WTC11 (cell line): ENCODE measurements around the gene DNAH8.

Experiments
- FOXJ3 ChIP-seq: sonication (generic); formaldehyde crosslinking; IDR thresholded peaks from 2 replicates; pipeline ENCODE4 v1.9.0; 2021; ENCODE audit warnings: missing genetic modification reagents, mild to moderate bottlenecking, borderline replicate concordance
- RELA ChIP-seq: sonication (generic); formaldehyde crosslinking; IDR thresholded peaks from 2 replicates; pipeline ENCODE4 v1.8.1; 2022; ENCODE audit warnings: missing genetic modification reagents, mild to moderate bottlenecking, borderline replicate concordance
- TF ChIP-seq, protein P1 (sequence below): fragments of 200-600 bp; IDR thresholded peaks from 2 replicates; pipeline ENCODE4 v1.8.0; 2022; ENCODE audit warnings: antibody characterized with exemption
- TF ChIP-seq, protein P2 (sequence below): sonication (generic); formaldehyde crosslinking; IDR thresholded peaks from 2 replicates; pipeline ENCODE4 v1.8.0; 2022; ENCODE audit warnings: mild to moderate bottlenecking, missing genetic modification reagents
- TF ChIP-seq, protein P3 (sequence below): sonication (generic); formaldehyde crosslinking; IDR thresholded peaks from 2 replicates; pipeline ENCODE4 v1.8.1; 2022; ENCODE audit warnings: mild to moderate bottlenecking, missing genetic modification reagents, moderate library complexity, borderline replicate concordance
- TF ChIP-seq, protein P4 (sequence below): sonication (generic); formaldehyde crosslinking; conservative IDR thresholded peaks from 2 replicates; pipeline ENCODE4 v1.8.1; 2022; ENCODE audit warnings: mild to moderate bottlenecking, missing genetic modification reagents
- TF ChIP-seq, protein P5 (sequence below): sonication (generic); formaldehyde crosslinking; IDR thresholded peaks from 2 replicates; pipeline ENCODE4 v1.8.0; 2022; ENCODE audit warnings: mild to moderate bottlenecking, missing genetic modification reagents

DNA sequence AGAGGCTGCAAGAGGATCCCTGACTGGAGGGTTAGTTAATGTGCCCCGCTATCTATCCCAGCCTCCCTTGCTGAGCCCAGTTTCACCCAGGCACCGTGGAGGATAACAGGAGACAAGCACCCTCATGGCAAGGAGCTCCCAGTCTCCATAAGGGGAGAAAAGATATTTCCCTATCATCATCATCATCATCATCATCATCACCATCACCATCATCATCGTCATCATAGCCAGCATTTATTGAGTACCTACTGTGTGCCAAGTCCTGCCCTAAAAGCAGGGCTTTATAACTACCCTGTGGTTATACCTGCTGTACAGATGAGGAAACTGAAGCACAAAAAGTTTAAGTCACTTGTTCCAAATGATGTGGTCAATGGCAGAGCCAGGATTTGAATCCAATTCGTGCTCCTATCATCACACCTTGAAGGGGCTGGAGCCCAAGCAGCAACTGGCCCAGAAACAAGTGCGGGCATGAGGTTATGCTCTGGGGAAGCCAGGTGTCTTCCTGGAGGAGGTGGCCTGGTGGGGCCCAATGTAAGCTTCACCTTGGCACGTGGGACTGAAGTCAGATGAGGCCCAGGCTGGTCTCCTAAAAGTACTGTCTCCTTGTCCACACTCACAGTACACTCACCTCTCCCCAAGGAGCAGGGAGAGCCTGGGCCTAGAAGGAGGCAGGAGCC, 343.5 kb downstream of the DNAH8 start:
- TF ChIP-seq, protein P1, sequence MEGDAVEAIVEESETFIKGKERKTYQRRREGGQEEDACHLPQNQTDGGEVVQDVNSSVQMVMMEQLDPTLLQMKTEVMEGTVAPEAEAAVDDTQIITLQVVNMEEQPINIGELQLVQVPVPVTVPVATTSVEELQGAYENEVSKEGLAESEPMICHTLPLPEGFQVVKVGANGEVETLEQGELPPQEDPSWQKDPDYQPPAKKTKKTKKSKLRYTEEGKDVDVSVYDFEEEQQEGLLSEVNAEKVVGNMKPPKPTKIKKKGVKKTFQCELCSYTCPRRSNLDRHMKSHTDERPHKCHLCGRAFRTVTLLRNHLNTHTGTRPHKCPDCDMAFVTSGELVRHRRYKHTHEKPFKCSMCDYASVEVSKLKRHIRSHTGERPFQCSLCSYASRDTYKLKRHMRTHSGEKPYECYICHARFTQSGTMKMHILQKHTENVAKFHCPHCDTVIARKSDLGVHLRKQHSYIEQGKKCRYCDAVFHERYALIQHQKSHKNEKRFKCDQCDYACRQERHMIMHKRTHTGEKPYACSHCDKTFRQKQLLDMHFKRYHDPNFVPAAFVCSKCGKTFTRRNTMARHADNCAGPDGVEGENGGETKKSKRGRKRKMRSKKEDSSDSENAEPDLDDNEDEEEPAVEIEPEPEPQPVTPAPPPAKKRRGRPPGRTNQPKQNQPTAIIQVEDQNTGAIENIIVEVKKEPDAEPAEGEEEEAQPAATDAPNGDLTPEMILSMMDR = no peak
- TF ChIP-seq, protein P2, sequence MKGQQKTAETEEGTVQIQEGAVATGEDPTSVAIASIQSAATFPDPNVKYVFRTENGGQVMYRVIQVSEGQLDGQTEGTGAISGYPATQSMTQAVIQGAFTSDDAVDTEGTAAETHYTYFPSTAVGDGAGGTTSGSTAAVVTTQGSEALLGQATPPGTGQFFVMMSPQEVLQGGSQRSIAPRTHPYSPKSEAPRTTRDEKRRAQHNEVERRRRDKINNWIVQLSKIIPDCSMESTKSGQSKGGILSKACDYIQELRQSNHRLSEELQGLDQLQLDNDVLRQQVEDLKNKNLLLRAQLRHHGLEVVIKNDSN (CRISPR knock-in tag) = no peak
- TF ChIP-seq, protein P3, sequence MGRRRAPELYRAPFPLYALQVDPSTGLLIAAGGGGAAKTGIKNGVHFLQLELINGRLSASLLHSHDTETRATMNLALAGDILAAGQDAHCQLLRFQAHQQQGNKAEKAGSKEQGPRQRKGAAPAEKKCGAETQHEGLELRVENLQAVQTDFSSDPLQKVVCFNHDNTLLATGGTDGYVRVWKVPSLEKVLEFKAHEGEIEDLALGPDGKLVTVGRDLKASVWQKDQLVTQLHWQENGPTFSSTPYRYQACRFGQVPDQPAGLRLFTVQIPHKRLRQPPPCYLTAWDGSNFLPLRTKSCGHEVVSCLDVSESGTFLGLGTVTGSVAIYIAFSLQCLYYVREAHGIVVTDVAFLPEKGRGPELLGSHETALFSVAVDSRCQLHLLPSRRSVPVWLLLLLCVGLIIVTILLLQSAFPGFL (CRISPR knock-in tag) = no peak
- TF ChIP-seq FOXJ3 (CRISPR knock-in tag) = no peak
- TF ChIP-seq, protein P4, sequence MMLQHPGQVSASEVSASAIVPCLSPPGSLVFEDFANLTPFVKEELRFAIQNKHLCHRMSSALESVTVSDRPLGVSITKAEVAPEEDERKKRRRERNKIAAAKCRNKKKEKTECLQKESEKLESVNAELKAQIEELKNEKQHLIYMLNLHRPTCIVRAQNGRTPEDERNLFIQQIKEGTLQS (CRISPR knock-in tag) = no peak
- no peak for TF ChIP-seq RELA (CRISPR knock-in tag)
- TF ChIP-seq, protein P5, sequence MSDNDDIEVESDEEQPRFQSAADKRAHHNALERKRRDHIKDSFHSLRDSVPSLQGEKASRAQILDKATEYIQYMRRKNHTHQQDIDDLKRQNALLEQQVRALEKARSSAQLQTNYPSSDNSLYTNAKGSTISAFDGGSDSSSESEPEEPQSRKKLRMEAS = no peak
